ENCODE results near the gene TRIM69.
A peak's percentile ranks its signal among the peaks of the same experiment; 100 is the strongest.

The TRIM69 gene

DNA sequence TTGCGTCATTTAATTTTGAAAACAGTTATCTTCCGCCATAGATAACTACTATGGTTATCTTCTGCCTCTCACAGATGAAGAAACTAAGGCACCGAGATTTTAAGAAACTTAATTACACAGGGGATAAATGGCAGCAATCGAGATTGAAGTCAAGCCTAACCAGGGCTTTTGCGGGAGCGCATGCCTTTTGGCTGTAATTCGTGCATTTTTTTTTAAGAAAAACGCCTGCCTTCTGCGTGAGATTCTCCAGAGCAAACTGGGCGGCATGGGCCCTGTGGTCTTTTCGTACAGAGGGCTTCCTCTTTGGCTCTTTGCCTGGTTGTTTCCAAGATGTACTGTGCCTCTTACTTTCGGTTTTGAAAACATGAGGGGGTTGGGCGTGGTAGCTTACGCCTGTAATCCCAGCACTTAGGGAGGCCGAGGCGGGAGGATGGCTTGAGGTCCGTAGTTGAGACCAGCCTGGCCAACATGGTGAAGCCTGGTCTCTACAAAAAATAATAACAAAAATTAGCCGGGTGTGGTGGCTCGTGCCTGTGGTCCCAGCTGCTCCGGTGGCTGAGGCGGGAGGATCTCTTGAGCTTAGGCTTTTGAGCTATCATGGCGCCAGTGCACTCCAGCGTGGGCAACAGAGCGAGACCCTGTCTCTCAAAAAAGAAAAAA, 23.9 kb upstream of the TRIM69 start:
- H3K4me3 ChIP-seq (ENCODE audit: low read depth, low read length), result peak overlapping the region; percentile 100
- peak; percentile 93 for DNase-seq (ENCODE audit: low read depth)
- TF ChIP-seq, protein P1, sequence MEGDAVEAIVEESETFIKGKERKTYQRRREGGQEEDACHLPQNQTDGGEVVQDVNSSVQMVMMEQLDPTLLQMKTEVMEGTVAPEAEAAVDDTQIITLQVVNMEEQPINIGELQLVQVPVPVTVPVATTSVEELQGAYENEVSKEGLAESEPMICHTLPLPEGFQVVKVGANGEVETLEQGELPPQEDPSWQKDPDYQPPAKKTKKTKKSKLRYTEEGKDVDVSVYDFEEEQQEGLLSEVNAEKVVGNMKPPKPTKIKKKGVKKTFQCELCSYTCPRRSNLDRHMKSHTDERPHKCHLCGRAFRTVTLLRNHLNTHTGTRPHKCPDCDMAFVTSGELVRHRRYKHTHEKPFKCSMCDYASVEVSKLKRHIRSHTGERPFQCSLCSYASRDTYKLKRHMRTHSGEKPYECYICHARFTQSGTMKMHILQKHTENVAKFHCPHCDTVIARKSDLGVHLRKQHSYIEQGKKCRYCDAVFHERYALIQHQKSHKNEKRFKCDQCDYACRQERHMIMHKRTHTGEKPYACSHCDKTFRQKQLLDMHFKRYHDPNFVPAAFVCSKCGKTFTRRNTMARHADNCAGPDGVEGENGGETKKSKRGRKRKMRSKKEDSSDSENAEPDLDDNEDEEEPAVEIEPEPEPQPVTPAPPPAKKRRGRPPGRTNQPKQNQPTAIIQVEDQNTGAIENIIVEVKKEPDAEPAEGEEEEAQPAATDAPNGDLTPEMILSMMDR (conservative IDR thresholded peaks at IDR 0.05; ENCODE audit: low read depth, low read length), result no peak

DNA sequence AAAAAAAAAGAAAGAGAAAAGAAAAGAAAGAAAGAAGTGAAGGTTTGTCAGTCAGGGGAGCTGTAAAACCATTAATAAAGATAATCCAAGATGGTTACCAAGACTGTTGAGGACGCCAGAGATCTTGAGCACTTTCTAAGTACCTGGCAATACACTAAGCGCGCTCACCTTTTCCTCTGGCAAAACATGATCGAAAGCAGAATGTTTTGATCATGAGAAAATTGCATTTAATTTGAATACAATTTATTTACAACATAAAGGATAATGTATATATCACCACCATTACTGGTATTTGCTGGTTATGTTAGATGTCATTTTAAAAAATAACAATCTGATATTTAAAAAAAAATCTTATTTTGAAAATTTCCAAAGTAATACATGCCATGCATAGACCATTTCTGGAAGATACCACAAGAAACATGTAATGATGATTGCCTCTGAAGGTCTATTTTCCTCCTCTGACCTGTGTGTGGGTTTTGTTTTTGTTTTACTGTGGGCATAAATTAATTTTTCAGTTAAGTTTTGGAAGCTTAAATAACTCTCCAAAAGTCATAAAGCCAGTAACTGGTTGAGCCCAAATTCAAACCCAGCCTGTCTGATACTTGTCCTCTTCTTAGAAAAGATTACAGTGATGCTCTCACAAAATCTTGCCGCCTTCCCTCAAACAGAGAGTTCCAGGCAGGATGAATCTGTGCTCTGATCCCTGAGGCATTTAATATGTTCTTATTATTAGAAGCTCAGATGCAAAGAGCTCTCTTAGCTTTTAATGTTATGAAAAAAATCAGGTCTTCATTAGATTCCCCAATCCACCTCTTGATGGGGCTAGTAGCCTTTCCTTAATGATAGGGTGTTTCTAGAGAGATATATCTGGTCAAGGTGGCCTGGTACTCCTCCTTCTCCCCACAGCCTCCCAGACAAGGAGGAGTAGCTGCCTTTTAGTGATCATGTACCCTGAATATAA, 23.0 kb upstream of the TRIM69 start:
- DNase-seq (ENCODE audit: low read depth), result peak; percentile 67
- TF ChIP-seq, protein P1 (conservative IDR thresholded peaks at IDR 0.05; ENCODE audit: low read depth, low read length), result peak; percentile 46

DNA sequence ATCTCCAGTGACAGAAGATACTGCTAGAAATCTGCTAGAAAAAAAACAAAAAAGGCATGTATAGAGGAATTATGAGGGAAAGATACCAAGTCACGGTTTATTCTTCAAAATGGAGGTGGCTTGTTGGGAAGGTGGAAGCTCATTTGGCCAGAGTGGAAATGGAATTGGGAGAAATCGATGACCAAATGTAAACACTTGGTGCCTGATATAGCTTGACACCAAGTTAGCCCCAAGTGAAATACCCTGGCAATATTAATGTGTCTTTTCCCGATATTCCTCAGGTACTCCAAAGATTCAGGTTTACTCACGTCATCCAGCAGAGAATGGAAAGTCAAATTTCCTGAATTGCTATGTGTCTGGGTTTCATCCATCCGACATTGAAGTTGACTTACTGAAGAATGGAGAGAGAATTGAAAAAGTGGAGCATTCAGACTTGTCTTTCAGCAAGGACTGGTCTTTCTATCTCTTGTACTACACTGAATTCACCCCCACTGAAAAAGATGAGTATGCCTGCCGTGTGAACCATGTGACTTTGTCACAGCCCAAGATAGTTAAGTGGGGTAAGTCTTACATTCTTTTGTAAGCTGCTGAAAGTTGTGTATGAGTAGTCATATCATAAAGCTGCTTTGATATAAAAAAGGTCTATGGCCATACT, 21.1 kb upstream of the TRIM69 start:
- no peak for DNase-seq (ENCODE audit: low read depth)
- TF ChIP-seq, protein P1 (conservative IDR thresholded peaks at IDR 0.05; ENCODE audit: low read depth, low read length), result no peak
- H3K4me3 ChIP-seq (ENCODE audit: low read depth, low read length), result no peak overlapping the region

More for the DNA sequence above, 23.0 kb upstream of the TRIM69 start:
- peak overlapping the region; percentile 100 for H3K4me3 ChIP-seq (ENCODE audit: low read depth, low read length)

DNA sequence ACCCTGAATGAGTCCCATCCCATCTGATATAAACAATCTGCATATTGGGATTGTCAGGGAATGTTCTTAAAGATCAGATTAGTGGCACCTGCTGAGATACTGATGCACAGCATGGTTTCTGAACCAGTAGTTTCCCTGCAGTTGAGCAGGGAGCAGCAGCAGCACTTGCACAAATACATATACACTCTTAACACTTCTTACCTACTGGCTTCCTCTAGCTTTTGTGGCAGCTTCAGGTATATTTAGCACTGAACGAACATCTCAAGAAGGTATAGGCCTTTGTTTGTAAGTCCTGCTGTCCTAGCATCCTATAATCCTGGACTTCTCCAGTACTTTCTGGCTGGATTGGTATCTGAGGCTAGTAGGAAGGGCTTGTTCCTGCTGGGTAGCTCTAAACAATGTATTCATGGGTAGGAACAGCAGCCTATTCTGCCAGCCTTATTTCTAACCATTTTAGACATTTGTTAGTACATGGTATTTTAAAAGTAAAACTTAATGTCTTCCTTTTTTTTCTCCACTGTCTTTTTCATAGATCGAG, 20.5 kb upstream of the TRIM69 start:
- no peak for DNase-seq (ENCODE audit: low read depth)
- H3K4me3 ChIP-seq (ENCODE audit: low read depth, low read length), result no peak overlapping the region
- TF ChIP-seq, protein P1 (conservative IDR thresholded peaks at IDR 0.05; ENCODE audit: low read depth, low read length), result no peak

DNA sequence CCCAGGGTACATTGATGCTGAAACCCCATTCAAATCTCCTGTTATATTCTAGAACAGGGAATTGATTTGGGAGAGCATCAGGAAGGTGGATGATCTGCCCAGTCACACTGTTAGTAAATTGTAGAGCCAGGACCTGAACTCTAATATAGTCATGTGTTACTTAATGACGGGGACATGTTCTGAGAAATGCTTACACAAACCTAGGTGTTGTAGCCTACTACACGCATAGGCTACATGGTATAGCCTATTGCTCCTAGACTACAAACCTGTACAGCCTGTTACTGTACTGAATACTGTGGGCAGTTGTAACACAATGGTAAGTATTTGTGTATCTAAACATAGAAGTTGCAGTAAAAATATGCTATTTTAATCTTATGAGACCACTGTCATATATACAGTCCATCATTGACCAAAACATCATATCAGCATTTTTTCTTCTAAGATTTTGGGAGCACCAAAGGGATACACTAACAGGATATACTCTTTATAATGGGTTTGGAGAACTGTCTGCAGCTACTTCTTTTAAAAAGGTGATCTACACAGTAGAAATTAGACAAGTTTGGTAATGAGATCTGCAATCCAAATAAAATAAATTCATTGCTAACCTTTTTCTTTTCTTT, 19.2 kb upstream of the TRIM69 start:
- TF ChIP-seq, protein P1 (conservative IDR thresholded peaks at IDR 0.05; ENCODE audit: low read depth, low read length), result no peak
- no peak overlapping the region for H3K4me3 ChIP-seq (ENCODE audit: low read depth, low read length)

DNA sequence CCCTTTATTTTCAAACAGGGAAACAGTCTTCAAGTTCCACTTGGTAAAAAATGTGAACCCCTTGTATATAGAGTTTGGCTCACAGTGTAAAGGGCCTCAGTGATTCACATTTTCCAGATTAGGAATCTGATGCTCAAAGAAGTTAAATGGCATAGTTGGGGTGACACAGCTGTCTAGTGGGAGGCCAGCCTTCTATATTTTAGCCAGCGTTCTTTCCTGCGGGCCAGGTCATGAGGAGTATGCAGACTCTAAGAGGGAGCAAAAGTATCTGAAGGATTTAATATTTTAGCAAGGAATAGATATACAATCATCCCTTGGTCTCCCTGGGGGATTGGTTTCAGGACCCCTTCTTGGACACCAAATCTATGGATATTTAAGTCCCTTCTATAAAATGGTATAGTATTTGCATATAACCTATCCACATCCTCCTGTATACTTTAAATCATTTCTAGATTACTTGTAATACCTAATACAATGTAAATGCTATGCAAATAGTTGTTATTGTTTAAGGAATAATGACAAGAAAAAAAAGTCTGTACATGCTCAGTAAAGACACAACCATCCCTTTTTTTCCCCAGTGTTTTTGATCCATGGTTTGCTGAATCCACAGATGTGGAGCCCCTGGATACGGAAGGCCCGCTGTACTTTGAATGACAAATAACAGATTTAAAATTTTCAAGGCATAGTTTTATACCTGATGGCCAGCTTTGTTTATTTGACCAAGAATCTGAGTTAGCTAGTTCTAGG, 18.0 kb upstream of the TRIM69 start:
- H3K4me3 ChIP-seq (ENCODE audit: low read depth, low read length), result no peak overlapping the region
- TF ChIP-seq, protein P1 (conservative IDR thresholded peaks at IDR 0.05; ENCODE audit: low read depth, low read length), result no peak
- no peak for DNase-seq (ENCODE audit: low read depth)

More for the DNA sequence above, 19.2 kb upstream of the TRIM69 start:
- no peak for DNase-seq (ENCODE audit: low read depth)
